Hepatocyte (in vitro differentiated cells): ENCODE results near the gene LFNG. TPM values are rescaled to one million over a fixed set of nuclear protein-coding genes. Genes with fewer than 3 reads are reported as not detected.

Source experiments
- DNase-seq: peaks from one replicate; pipeline ENCODE4 v3.0.0-alpha.2; 2016; ENCODE audit warnings: low spot score
- H2AFZ ChIP-seq: fragments of 200-600 bp; sonication (generic); 2 replicates; pipeline ENCODE4 v1.6.0; 2016; ENCODE audit warnings: antibody characterized with exemption, mild to moderate bottlenecking
- H3K27ac ChIP-seq: fragments of 200-600 bp; sonication (generic); 2 replicates; pipeline ENCODE4 v1.5.1; 2016; ENCODE audit warnings: mild to moderate bottlenecking
- H3K27me3 ChIP-seq: fragments of 200-600 bp; sonication (generic); 2 replicates; pipeline ENCODE4 v1.6.1; 2016
- H3K36me3 ChIP-seq: fragments of 200-600 bp; sonication (generic); replicated peaks from 2 replicates; pipeline ENCODE4 v1.5.1; 2016; ENCODE audit warnings: low read depth; ENCODE audit not compliant: insufficient read depth
- H3K4me1 ChIP-seq: fragments of 200-600 bp; sonication (generic); 2 replicates; pipeline ENCODE4 v1.5.1; 2016; ENCODE audit warnings: mild to moderate bottlenecking, moderate library complexity; ENCODE audit not compliant: insufficient read depth
- H3K4me2 ChIP-seq: fragments of 200-600 bp; sonication (generic); 2 replicates; pipeline ENCODE4 v1.6.0; 2016
- H3K4me3 ChIP-seq: fragments of 200-600 bp; sonication (generic); 2 replicates; pipeline ENCODE4 v1.5.1; 2016; ENCODE audit warnings: mild to moderate bottlenecking
- H3K79me2 ChIP-seq: fragments of 200-600 bp; sonication (generic); 2 replicates; pipeline ENCODE4 v1.6.0; 2017; ENCODE audit warnings: mild to moderate bottlenecking
- H3K9me2 ChIP-seq: fragments of 200-600 bp; sonication (generic); replicated peaks from 2 replicates; pipeline ENCODE4 v1.6.0; 2017; ENCODE audit warnings: mild to moderate bottlenecking; ENCODE audit not compliant: insufficient read depth
- H3K9me3 ChIP-seq: fragments of 200-600 bp; sonication (generic); 2 replicates; pipeline ENCODE4 v1.5.1; 2016; ENCODE audit warnings: low read depth, mild to moderate bottlenecking
- H4K20me1 ChIP-seq: fragments of 200-600 bp; sonication (generic); 2 replicates; pipeline ENCODE4 v1.6.0; 2016; ENCODE audit warnings: mild to moderate bottlenecking; ENCODE audit not compliant: insufficient read depth, poor library complexity, severe bottlenecking
- EZH2 ChIP-seq: fragments of 200-600 bp; sonication (generic); IDR thresholded peaks from 2 replicates; pipeline ENCODE4 v1.6.1; 2016; ENCODE audit warnings: antibody characterized with exemption, mild to moderate bottlenecking, borderline replicate concordance
- EZH2phosphoT487 ChIP-seq: fragments of 200-600 bp; sonication (generic); IDR thresholded peaks from one replicate; pipeline ENCODE4 v1.6.1; 2018; ENCODE audit warnings: antibody characterized with exemption, mild to moderate bottlenecking, low read depth, moderate library complexity; ENCODE audit not compliant: unreplicated experiment, severe bottlenecking
- WGBS: methylation state at CpG from one replicate; pipeline ENCODE4 v1.1.6; 2016; ENCODE audit warnings: low lambda C conversion rate; ENCODE audit errors: missing lambda C conversion rate; 5-methylcytosine and 5-hydroxymethylcytosine counted together
- polyA plus RNA-seq: library from polyadenylated mRNA; unstranded; fragments of >200 nt; fragmentation: Nextera tagmentation; extraction: Ambion mirVana; gene quantifications from 2 replicates; pipeline ENCODE4 v1.2.1, GENCODE V29; 2016
- total RNA-seq: library from RNA; depleted of rRNA; stranded (reverse); fragments of >200 nt; gene quantifications from 2 replicates; pipeline ENCODE4 v1.2.3, GENCODE V29; 2014
- TF ChIP-seq, protein P1 (sequence below): fragments of 200-600 bp; sonication (generic); IDR thresholded peaks from 2 replicates; pipeline ENCODE4 v1.5.1; 2016; ENCODE audit warnings: antibody characterized with exemption, mild to moderate bottlenecking; ENCODE audit not compliant: poor library complexity

LFNG gene
- total and polyA plus RNA-seq, 2 experiments from 2014 or later: 1.2 to 4.5 TPM

- Histone ChIP-seq H3K4me2 (no peak overlapping the region), H3K27ac (peak overlapping the region; percentile 54), H3K9me3 (no peaks in the 10 kb centered on the region), H4K20me1 (no peaks in the 10 kb centered on the region), H3K27me3 (peaks cover under 1% of the 10 kb centered on the region), H3K79me2 (peaks cover 6% of the 10 kb centered on the region), H3K4me3 (no peak overlapping the region), H2AFZ (no peak overlapping the region), H3K9me2 (no peaks in the 10 kb centered on the region), H3K4me1 (peaks cover 57% of the 10 kb centered on the region), H3K36me3 (no peaks in the 10 kb centered on the region)
- no peak for DNase-seq
- TF ChIP-seq, protein P1, sequence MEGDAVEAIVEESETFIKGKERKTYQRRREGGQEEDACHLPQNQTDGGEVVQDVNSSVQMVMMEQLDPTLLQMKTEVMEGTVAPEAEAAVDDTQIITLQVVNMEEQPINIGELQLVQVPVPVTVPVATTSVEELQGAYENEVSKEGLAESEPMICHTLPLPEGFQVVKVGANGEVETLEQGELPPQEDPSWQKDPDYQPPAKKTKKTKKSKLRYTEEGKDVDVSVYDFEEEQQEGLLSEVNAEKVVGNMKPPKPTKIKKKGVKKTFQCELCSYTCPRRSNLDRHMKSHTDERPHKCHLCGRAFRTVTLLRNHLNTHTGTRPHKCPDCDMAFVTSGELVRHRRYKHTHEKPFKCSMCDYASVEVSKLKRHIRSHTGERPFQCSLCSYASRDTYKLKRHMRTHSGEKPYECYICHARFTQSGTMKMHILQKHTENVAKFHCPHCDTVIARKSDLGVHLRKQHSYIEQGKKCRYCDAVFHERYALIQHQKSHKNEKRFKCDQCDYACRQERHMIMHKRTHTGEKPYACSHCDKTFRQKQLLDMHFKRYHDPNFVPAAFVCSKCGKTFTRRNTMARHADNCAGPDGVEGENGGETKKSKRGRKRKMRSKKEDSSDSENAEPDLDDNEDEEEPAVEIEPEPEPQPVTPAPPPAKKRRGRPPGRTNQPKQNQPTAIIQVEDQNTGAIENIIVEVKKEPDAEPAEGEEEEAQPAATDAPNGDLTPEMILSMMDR: no peak
- TF ChIP-seq EZH2phosphoT487 (no peak), EZH2 (no peak)
- WGBS: 92% methylated on average over 40 of the region's 40 CpGs
These were observed 7.3 kb downstream of the LFNG start for GRCh38 chr7:2526659-2527504.

- Histone ChIP-seq H2AFZ (no peak overlapping the region), H3K36me3 (no peaks in the 10 kb centered on the region), H3K4me1 (peaks cover 50% of the 10 kb centered on the region), H4K20me1 (no peaks in the 10 kb centered on the region), H3K27me3 (no peaks in the 10 kb centered on the region), H3K9me3 (no peaks in the 10 kb centered on the region), H3K27ac (peak overlapping the region; percentile 75), H3K79me2 (no peaks in the 10 kb centered on the region), H3K4me3 (no peak overlapping the region), H3K4me2 (peak overlapping the region; percentile 24), H3K9me2 (no peaks in the 10 kb centered on the region)
- 57% methylated on average over 17 of the region's 17 CpGs for WGBS
- peak; percentile 82 for DNase-seq
- TF ChIP-seq EZH2 (no peak), EZH2phosphoT487 (no peak)
- TF ChIP-seq, protein P1: no peak
These were observed 8.2 kb downstream of the LFNG start for GRCh38 chr7:2527505-2528467.

- peak overlapping the region; percentile 24 for H3K4me2 ChIP-seq
- H3K27ac ChIP-seq: peak overlapping the region; percentile 75
- H3K9me2 ChIP-seq: no peaks in the 10 kb centered on the region
- no peaks in the 10 kb centered on the region for H3K79me2 ChIP-seq
- TF ChIP-seq, protein P1: no peak
- TF ChIP-seq EZH2 (no peak), EZH2phosphoT487 (no peak)
- 88% methylated on average over 18 of the region's 18 CpGs for WGBS
- H3K4me1 ChIP-seq: peaks cover 42% of the 10 kb centered on the region
- no peak overlapping the region for H2AFZ ChIP-seq
- no peak for DNase-seq
- no peaks in the 10 kb centered on the region for H4K20me1 ChIP-seq
- H3K36me3 ChIP-seq: no peaks in the 10 kb centered on the region
- H3K9me3 ChIP-seq: no peaks in the 10 kb centered on the region
- H3K27me3 ChIP-seq: no peaks in the 10 kb centered on the region
- H3K4me3 ChIP-seq: no peak overlapping the region
These were observed 9.0 kb downstream of the LFNG start for GRCh38 chr7:2528481-2529095.
